ENCODE data around the gene MDM1. TPM values are rescaled to one million over a fixed set of nuclear protein-coding genes. Genes with fewer than 3 reads are reported as not detected.

Gene MDM1
- total and polyA plus RNA-seq, 2 experiments from 2014 or later, result 13.6 to 18.9 TPM

DNA sequence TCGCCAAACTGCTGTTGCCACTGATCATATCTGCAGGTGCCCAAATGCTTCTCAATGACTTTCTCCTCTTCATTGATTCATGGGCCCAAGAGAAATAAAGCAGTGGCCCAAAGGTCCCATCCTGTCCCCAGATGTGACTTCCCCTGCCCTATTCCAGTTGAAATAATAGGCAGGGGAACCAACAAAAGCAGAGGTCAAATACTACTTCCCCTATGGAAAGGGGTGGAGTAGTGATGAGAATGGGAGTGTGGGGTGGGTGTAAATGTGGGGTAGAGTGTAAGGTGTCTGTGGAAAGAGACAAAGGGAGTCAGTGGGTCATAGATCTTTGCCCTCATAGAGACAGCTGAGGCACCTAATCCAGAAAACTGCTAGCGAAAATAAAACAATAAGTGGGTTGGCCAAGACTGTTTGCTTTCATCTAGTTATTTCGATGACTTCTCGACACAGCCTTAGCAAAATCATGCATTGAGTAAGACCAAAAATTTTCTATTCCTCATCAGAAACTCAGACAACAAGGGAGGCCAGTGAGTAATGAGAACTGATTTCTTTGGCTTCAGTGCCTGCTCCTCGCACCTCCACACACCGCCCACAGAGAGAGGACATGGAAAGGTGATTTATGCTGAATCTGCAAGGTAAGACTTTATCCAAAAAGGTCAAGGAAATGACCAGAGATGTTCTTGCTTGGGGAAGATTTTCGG, 67.9 kb downstream of the MDM1 start:
- TF ChIP-seq CREB1 (CRISPR knock-in tag; IDR thresholded peaks at IDR 0.05; ENCODE audit: low read depth), result no peak
- TF ChIP-seq, protein P1, sequence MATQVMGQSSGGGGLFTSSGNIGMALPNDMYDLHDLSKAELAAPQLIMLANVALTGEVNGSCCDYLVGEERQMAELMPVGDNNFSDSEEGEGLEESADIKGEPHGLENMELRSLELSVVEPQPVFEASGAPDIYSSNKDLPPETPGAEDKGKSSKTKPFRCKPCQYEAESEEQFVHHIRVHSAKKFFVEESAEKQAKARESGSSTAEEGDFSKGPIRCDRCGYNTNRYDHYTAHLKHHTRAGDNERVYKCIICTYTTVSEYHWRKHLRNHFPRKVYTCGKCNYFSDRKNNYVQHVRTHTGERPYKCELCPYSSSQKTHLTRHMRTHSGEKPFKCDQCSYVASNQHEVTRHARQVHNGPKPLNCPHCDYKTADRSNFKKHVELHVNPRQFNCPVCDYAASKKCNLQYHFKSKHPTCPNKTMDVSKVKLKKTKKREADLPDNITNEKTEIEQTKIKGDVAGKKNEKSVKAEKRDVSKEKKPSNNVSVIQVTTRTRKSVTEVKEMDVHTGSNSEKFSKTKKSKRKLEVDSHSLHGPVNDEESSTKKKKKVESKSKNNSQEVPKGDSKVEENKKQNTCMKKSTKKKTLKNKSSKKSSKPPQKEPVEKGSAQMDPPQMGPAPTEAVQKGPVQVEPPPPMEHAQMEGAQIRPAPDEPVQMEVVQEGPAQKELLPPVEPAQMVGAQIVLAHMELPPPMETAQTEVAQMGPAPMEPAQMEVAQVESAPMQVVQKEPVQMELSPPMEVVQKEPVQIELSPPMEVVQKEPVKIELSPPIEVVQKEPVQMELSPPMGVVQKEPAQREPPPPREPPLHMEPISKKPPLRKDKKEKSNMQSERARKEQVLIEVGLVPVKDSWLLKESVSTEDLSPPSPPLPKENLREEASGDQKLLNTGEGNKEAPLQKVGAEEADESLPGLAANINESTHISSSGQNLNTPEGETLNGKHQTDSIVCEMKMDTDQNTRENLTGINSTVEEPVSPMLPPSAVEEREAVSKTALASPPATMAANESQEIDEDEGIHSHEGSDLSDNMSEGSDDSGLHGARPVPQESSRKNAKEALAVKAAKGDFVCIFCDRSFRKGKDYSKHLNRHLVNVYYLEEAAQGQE (IDR thresholded peaks at IDR 0.05; ENCODE audit: unreplicated experiment), result no peak
- TF ChIP-seq EZH2phosphoT487 (IDR thresholded peaks at IDR 0.05; ENCODE audit: unreplicated experiment), result no peak
- TF ChIP-seq JUNB (IDR thresholded peaks at IDR 0.05; ENCODE audit: unreplicated experiment), result no peak
- TF ChIP-seq, protein P2, sequence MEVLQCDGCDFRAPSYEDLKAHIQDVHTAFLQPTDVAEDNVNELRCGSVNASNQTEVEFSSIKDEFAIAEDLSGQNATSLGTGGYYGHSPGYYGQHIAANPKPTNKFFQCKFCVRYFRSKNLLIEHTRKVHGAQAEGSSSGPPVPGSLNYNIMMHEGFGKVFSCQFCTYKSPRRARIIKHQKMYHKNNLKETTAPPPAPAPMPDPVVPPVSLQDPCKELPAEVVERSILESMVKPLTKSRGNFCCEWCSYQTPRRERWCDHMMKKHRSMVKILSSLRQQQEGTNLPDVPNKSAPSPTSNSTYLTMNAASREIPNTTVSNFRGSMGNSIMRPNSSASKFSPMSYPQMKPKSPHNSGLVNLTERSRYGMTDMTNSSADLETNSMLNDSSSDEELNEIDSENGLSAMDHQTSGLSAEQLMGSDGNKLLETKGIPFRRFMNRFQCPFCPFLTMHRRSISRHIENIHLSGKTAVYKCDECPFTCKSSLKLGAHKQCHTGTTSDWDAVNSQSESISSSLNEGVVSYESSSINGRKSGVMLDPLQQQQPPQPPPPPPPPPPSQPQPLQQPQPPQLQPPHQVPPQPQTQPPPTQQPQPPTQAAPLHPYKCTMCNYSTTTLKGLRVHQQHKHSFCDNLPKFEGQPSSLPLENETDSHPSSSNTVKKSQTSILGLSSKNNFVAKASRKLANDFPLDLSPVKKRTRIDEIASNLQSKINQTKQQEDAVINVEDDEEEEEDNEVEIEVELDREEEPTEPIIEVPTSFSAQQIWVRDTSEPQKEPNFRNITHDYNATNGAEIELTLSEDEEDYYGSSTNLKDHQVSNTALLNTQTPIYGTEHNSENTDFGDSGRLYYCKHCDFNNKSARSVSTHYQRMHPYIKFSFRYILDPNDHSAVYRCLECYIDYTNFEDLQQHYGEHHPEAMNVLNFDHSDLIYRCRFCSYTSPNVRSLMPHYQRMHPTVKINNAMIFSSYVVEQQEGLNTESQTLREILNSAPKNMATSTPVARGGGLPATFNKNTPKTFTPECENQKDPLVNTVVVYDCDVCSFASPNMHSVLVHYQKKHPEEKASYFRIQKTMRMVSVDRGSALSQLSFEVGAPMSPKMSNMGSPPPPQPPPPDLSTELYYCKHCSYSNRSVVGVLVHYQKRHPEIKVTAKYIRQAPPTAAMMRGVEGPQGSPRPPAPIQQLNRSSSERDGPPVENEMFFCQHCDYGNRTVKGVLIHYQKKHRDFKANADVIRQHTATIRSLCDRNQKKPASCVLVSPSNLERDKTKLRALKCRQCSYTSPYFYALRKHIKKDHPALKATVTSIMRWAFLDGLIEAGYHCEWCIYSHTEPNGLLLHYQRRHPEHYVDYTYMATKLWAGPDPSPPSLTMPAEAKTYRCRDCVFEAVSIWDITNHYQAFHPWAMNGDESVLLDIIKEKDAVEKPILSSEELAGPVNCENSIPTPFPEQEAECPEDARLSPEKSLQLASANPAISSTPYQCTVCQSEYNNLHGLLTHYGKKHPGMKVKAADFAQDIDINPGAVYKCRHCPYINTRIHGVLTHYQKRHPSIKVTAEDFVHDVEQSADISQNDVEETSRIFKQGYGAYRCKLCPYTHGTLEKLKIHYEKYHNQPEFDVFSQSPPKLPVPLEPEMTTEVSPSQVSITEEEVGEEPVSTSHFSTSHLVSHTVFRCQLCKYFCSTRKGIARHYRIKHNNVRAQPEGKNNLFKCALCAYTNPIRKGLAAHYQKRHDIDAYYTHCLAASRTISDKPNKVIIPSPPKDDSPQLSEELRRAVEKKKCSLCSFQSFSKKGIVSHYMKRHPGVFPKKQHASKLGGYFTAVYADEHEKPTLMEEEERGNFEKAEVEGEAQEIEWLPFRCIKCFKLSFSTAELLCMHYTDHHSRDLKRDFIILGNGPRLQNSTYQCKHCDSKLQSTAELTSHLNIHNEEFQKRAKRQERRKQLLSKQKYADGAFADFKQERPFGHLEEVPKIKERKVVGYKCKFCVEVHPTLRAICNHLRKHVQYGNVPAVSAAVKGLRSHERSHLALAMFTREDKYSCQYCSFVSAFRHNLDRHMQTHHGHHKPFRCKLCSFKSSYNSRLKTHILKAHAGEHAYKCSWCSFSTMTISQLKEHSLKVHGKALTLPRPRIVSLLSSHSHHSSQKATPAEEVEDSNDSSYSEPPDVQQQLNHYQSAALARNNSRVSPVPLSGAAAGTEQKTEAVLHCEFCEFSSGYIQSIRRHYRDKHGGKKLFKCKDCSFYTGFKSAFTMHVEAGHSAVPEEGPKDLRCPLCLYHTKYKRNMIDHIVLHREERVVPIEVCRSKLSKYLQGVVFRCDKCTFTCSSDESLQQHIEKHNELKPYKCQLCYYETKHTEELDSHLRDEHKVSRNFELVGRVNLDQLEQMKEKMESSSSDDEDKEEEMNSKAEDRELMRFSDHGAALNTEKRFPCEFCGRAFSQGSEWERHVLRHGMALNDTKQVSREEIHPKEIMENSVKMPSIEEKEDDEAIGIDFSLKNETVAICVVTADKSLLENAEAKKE (CRISPR knock-in tag; IDR thresholded peaks at IDR 0.05), result no peak
- no peak for TF ChIP-seq STAT1 (IDR thresholded peaks at IDR 0.05; ENCODE audit: unreplicated experiment)
- TF ChIP-seq NANOG (IDR thresholded peaks at IDR 0.05; ENCODE audit: borderline replicate concordance), result no peak
- TF ChIP-seq ZNF114 (CRISPR knock-in tag; IDR thresholded peaks at IDR 0.05), result no peak
- TF ChIP-seq, protein P3, sequence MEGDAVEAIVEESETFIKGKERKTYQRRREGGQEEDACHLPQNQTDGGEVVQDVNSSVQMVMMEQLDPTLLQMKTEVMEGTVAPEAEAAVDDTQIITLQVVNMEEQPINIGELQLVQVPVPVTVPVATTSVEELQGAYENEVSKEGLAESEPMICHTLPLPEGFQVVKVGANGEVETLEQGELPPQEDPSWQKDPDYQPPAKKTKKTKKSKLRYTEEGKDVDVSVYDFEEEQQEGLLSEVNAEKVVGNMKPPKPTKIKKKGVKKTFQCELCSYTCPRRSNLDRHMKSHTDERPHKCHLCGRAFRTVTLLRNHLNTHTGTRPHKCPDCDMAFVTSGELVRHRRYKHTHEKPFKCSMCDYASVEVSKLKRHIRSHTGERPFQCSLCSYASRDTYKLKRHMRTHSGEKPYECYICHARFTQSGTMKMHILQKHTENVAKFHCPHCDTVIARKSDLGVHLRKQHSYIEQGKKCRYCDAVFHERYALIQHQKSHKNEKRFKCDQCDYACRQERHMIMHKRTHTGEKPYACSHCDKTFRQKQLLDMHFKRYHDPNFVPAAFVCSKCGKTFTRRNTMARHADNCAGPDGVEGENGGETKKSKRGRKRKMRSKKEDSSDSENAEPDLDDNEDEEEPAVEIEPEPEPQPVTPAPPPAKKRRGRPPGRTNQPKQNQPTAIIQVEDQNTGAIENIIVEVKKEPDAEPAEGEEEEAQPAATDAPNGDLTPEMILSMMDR (conservative IDR thresholded peaks at IDR 0.05; ENCODE audit: low read depth in 2 of 2), result no peak
- ATAC-seq, result no peak
- H3K4me3 Mint-ChIP-seq, result no peak overlapping the region

More for the DNA sequence above, 67.9 kb downstream of the MDM1 start:
- no peaks in the 10 kb centered on the region for H3F3A ChIP-seq (replicated peaks; ENCODE audit: low read depth)
- H3K27me3 Mint-ChIP-seq (ENCODE audit: insufficient read depth, low read depth, poor library complexity), result no peaks in the 10 kb centered on the region
- no peak overlapping the region for H3K4me2 ChIP-seq
- H4K20me1 ChIP-seq (replicated peaks; ENCODE audit: insufficient read depth), result no peaks in the 10 kb centered on the region
- H3K4me1 Mint-ChIP-seq, result peaks cover 12% of the 10 kb centered on the region
- peaks cover 9% of the 10 kb centered on the region for H3K9me2 ChIP-seq (ENCODE audit: insufficient read depth)
- no peak for DNase-seq (ENCODE audit: low spot score)
- H3K9me3 Mint-ChIP-seq, result no peaks in the 10 kb centered on the region
- no peaks in the 10 kb centered on the region for H3K36me3 Mint-ChIP-seq (ENCODE audit: low read depth)
- H2AFZ ChIP-seq, result no peak overlapping the region
- no peaks in the 10 kb centered on the region for H3K27me3 ChIP-seq (ENCODE audit: insufficient read depth)
- H3K4me1 ChIP-seq (ENCODE audit: insufficient read depth), result peaks cover 20% of the 10 kb centered on the region
- no peak overlapping the region for H3K27ac Mint-ChIP-seq
- H3K36me3 ChIP-seq (ENCODE audit: insufficient read depth), result no peaks in the 10 kb centered on the region
- no peak overlapping the region for H3K27ac ChIP-seq (ENCODE audit: low read depth)
- H3K4me3 ChIP-seq, result no peak overlapping the region
- H3K79me2 ChIP-seq (replicated peaks; ENCODE audit: insufficient read depth), result no peaks in the 10 kb centered on the region

Measured in GM23338 (cell line).